ENCODE data around the gene DNAH1.

The DNAH1 gene

GRCh38 chr3:52361454-52361853 is 45.3 kb downstream of the DNAH1 start:
- no peak for DNase-seq

DNA sequence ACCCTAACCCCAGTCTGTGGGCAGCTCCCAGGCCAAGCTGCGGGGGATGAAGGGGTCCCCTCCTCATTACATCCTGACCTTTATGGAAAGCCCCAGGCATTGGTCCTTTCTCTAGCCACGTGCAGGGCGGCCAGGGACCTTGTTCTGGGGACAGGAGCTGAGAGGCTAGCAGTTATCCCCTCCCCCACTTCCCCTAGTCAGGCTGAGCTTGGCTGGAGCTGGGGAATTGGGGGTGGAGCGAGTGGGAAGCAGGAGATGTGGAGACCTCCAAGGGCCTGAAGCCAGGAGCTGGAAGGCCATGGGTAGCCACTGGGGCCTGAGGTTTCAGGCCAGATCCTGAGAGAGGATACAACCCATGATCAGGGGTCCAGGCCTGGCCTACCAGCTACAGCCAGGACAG is 45.8 kb downstream of the DNAH1 start:
- no peak for DNase-seq

DNA sequence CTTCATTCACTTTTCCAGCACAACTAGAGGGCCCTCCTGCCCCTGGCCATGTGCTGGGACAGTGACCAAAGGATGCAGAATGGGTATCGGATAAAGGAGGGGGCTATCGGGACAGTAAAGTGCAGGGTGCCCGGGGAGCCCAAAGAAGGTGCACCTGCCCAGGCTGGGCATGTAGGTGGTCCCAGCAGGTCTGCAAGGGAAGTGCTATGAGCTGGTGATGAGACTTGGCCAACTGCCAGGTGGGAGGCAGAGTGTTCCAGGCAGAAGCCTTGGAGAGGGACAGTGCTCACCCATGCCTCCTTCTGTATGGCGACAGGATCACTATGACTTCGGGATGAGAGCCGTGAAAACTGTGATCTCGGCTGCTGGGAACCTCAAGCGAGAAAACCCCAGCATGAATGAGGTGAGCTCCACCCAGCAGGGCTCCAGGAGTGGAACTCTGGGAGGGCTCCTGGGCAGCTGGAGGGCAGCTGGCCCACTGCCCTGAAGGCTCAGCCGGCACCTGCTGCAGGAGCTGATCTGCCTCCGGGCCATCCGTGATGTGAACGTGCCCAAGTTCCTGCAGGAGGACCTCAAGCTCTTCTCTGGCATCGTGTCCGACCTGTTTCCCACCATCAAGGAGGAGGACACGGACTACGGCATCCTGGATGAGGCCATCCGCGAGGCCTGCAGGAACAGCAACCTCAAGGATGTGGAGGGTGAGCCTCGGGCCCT is 48.4 kb downstream of the DNAH1 start:
- DNase-seq = no peak

- DNase-seq = no peak
Measured at GRCh38 chr3:52366527-52366926, 50.4 kb downstream of the DNAH1 start.

- DNase-seq = no peak
Measured at GRCh38 chr3:52367891-52368880, 52.1 kb downstream of the DNAH1 start.

DNA sequence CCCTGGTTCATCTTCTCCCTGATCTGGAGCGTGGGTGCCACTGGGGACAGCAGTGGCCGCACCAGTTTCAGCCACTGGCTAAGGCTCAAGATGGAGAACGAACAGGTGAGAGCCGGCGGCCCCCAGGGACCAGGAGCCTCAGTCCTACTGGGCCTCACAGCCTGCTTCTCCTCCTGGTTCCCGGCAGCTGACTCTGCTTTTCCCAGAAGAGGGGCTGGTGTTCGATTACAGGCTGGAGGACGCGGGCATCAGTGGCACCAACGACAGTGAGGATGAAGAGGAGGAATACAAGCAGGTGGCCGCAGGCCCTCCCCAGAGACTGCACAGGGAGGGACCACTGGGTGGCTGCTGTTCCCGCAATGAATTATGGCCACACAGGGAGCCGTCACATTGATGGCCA is 54.4 kb downstream of the DNAH1 start:
- DNase-seq = no peak

GRCh38 chr3:52372822-52373504 is 56.8 kb downstream of the DNAH1 start:
- peak; percentile 21 to 55 for DNase-seq

DNA sequence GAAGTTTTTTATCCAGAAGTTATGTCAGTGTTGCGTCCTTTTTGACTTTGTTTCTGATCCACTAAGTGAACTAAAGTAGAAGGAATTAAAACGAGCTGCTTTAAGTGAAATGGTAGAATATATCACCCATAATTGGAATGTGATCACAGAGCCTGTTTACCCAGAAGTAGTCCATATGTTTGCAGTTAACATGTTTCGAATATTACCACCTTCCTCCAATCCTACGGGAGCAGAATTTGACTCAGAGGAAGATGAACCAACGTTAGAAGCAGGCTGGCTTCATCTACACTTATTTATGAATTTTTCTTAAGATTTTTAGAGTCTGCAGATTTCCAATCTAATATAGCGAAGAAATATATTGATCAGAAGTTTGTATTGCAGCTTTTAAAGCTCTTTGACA is 57.6 kb downstream of the DNAH1 start:
- DNase-seq = no peak

GRCh38 chr3:52374173-52374572 is 58.1 kb downstream of the DNAH1 start:
- DNase-seq = no peak

GRCh38 chr3:52379610-52380009 is 63.5 kb downstream of the DNAH1 start:
- no peak for DNase-seq

DNA sequence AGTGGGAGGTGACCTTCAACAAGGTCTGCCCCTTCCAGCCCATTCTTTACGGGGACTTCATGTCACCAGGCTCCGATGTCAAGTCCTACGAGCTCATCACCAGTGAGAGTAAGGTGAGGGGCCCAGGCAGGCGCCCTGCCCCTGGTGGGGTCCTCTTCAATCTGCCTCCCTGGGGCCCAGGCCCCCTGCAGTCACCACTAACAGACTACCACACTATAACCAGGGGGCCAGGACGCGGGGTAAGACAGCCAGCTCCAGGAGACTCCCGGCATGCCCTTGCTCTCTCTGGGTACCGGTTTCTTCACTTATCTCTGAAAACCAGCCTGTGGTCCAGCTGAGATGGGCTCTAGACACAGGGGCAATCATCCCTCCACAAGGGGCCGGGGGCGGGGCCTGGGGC is 63.9 kb downstream of the DNAH1 start:
- no peak for DNase-seq

DNA sequence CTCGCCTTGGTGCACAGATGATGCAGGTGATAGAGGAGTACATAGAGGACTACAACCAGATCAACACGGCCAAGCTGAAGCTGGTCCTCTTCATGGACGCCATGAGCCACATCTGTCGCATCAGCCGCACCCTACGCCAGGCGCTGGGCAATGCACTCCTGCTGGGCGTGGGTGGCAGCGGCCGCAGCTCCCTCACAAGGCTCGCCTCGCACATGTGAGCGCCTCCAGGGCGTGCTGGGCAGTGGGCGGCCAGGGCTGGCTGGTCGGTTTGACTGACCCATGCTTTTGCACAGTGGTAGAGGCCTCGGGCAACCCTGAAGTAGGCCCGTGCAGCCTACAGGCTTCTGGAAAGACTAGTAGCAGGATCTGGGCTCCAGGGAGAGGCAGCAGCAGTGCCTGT is 65.5 kb downstream of the DNAH1 start:
- no peak for DNase-seq

- no peak for DNase-seq
Measured at GRCh38 chr3:52383446-52383845, 67.3 kb downstream of the DNAH1 start.

DNA sequence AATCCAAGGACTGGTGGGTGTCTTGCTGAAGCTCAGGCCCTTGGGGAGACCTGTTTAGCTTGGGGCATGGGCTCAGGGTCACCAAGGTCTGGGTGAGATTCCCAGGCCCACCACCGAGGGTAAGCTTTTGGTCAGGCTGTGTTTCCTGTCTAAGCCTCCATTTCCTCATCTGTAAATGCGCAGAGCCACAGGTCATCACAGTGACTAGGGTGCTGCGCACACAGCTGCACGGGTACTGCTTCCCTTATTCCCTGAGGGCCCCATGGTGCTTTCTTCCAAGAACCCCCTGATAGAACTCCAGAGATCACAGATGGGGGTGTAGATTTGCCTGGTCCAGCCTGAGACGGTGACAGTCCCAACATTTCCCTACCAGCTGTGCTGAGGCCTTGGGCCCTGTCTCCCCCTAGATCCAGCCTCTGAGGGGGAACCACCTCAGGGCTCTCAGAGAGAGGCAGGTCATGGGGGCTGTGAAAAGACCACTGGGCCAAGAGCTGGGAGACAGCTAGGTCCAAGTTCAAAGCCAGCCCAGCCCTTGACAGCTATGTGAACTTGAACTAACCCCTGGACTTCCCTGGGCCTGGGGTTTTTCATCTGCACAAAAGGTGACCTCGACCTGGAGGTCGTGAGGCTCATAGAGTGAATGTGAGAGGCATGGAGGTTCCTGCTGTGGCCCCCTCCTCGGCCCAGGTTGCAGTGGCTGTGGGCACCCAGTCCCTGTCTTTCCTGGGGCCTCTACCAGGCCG is 68.1 kb downstream of the DNAH1 start:
- no peak for DNase-seq

GRCh38 chr3:52385157-52385556 is 69.0 kb downstream of the DNAH1 start:
- no peak for DNase-seq

GRCh38 chr3:52387481-52387880 is 71.4 kb downstream of the DNAH1 start:
- no peak for DNase-seq

GRCh38 chr3:52388348-52388821 is 72.3 kb downstream of the DNAH1 start:
- DNase-seq = no peak

DNA sequence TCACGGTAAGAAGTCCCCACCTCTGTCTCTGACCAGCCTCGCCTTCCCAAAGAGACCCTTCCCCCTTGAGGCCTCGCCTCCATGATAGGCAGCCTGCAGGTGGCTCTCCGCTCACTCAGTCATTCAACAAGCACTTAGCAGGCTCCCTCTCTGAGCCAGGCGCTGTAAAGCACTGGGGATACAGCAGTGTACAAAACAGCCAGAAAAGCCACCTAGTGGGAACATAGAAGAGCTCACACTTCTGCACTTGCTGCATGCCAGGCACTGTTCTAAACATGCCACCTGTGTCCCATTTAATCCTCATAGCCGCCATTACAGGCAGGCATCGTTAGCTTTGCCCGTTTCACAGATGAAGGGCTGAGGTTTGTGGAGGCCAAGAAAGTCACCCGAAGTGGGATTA is 72.8 kb downstream of the DNAH1 start:
- DNase-seq = no peak

GRCh38 chr3:52391096-52391495 is 75.0 kb downstream of the DNAH1 start:
- DNase-seq = no peak

GRCh38 chr3:52392216-52392930 is 76.3 kb downstream of the DNAH1 start:
- no peak for DNase-seq

- no peak for DNase-seq
Measured at GRCh38 chr3:52393131-52393807, 77.2 kb downstream of the DNAH1 start.

All from CD4-positive, alpha-beta T cell treated with Interferon alpha-2 for 1 hour (primary cell).